VCaP (cell line): Measurements from ENCODE around the gene DNMT1.

Experiments
- H3K27ac ChIP-seq: fragments of 450-650 bp; 2 replicates; pipeline ENCODE4 v1.5.1; 2017
- TF ChIP-seq, protein P1 (sequence below): fragments of 450-650 bp; conservative IDR thresholded peaks from 2 replicates; pipeline ENCODE4 v1.5.1; 2017; ENCODE audit warnings: mild to moderate bottlenecking, moderate library complexity

The DNMT1 gene

GRCh38 chr19:10231612-10232228 is 37.0 kb upstream of the DNMT1 start:
- no peak overlapping the region for H3K27ac ChIP-seq

DNA sequence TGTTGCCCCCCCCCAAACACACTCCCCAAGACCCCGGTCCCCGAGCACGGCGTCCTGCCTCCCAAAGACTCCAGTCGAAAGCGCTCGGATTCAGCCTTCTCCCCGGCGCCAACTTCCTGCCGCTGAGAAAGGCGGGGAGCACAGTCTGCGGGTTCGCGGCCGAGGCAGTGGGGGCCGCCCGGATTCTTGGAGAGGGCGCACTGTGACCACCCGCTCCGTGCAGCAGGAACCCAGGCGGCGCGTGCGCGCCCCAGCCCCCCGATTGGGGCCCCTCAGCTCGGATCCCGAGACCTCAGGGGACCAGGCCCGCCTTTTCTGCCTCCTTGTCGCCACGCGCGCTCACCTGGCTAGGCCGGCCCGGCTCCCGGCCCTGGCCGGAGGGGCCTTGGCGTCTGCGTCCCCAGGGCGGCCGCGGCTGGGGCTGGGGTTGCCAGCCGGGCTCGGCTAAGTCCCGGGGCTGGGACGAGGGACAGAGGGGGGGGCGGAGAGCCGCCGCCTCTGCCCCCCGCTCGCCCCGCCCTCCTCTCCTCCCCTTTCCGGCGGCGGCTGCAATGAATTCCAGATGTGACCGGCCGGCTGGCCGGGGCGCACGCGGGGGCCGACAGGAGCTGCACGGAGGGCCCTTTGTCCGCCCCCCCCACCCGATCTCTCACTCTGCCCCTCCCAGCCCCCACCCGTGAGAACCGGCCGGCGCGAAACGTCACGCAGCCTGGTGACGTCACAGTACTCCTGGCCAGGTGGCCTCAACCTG is 36.3 kb upstream of the DNMT1 start, which contains the start of gene S1PR2:
S1PR2 (minus strand) TSS at position 471 of the 751 bp plus-strand sequence. CDS start 6,426 bp downstream, outside the sequence.
- peak within 1 kb of the TSS; percentile 30; the same call in 1 of the 2 replicates for H3K27ac ChIP-seq
- TF ChIP-seq, protein P1, sequence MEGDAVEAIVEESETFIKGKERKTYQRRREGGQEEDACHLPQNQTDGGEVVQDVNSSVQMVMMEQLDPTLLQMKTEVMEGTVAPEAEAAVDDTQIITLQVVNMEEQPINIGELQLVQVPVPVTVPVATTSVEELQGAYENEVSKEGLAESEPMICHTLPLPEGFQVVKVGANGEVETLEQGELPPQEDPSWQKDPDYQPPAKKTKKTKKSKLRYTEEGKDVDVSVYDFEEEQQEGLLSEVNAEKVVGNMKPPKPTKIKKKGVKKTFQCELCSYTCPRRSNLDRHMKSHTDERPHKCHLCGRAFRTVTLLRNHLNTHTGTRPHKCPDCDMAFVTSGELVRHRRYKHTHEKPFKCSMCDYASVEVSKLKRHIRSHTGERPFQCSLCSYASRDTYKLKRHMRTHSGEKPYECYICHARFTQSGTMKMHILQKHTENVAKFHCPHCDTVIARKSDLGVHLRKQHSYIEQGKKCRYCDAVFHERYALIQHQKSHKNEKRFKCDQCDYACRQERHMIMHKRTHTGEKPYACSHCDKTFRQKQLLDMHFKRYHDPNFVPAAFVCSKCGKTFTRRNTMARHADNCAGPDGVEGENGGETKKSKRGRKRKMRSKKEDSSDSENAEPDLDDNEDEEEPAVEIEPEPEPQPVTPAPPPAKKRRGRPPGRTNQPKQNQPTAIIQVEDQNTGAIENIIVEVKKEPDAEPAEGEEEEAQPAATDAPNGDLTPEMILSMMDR, result no peak

More at GRCh38 chr19:10231612-10232228, 37.0 kb upstream of the DNMT1 start:
- TF ChIP-seq, protein P1, result no peak

DNA sequence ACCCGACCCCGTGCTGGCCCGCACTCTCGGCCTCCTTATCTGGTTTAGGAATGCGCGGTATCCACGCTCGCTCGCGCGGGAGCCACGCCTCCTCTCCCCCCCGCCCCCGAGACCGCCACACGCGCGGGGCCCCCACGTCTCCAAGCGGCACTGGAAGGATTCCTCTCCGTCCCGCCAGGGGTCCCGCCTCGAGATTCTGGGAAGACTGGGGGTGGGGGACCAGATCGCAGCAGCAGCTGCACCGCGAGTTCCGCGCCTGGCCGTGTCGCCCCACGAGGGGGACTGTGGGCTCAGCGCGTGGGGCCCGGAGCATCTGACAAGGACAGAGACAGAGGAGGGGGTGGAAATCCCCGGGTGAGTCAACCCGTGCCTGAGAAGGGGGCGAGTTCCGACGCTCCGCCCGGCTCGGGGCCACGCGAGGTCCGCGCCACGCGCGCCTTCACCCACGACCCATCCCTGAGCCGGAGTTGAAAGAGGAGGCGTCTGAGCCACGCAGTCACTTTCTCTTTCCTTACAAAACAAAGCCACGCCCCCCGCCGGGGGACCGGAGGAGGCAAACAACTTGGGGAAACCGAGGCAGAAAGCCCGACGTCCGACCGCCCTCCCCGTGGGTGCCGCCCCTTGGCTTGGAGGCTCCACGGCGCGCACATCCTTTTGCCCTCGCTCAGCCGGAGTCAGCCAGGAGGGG is 35.6 kb upstream of the DNMT1 start:
- no peak overlapping the region for H3K27ac ChIP-seq
- TF ChIP-seq, protein P1, result no peak

DNA sequence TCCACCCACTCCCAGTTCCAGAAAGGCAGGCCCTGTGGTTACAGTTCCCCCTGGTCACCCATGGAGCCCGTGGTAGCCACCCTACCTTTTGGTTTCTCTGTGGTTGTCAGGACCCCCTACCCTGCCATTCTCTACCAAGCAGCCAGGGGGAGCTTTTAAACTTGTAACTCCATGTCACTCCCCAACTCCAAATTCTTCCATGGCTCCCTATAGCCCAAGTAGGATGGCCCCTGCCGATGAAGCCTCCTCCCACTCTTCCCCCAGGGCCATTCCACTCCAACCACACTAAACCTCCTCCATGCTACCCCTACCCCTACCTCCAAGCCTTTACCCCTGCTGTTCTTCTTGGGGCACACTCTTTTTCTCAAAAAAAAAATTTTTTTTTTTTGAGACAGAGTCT is 34.2 kb upstream of the DNMT1 start:
- TF ChIP-seq, protein P1, result peak; percentile 5; the same call in 1 of the 2 replicates
- H3K27ac ChIP-seq, result no peak overlapping the region

GRCh38 chr19:10228393-10228792 is 33.6 kb upstream of the DNMT1 start:
- TF ChIP-seq, protein P1, result no peak
- H3K27ac ChIP-seq, result no peak overlapping the region

GRCh38 chr19:10227026-10227971 is 32.5 kb upstream of the DNMT1 start:
- TF ChIP-seq, protein P1, result no peak
- H3K27ac ChIP-seq, result no peak overlapping the region
